Measurements from ENCODE around the gene HYOU1. TPM values are rescaled to one million over a fixed set of nuclear protein-coding genes. Genes with fewer than 3 reads are reported as not detected.

Gene HYOU1
- polyA plus RNA-seq, 1 donor (not counting 4 experiments of a cell fraction or from before 2014, with no cell fraction given) = 119 TPM

DNA sequence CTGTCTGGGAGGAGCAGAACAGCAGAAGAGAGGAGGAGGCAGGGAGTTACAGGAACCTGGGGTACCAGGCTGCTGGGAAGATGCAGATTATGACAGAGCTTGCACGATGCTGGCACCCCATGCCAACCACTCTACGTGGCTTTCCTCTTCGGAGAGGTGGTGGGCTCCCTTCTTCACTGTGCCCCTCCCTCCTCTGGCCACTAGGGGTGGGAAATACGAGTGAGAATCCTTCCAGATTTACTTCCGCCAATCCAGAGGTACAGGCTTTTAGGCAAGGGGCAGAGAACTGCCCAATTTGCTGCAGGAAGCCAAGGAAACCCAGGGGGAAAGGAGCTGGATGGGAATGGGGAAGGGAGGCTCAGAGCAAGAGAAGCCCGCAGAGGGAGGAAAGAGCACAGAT, 12.3 kb downstream of the HYOU1 start:
- no peak for FAIRE-seq
- dilution Hi-C loops (cut with MboI; ENCODE audit: extremely low pct_ligation_motif_present, low sequenced_read_pairs) = no loop called here
- no peak overlapping the region for H3K27ac ChIP-seq (ENCODE audit: control insufficient read depth, insufficient read depth, low read length)
- no peak for DNase-seq (ENCODE audit: low read depth, low spot score)
- no peaks in the 10 kb centered on the region for H3K4me1 ChIP-seq (ENCODE audit: control insufficient read depth, extremely low read depth, insufficient read depth, low read length)
- H3K36me3 ChIP-seq (ENCODE audit: control insufficient read depth in 2 of 2, extremely low read depth in 1 of 2, insufficient read depth in 2 of 2, low read length in 2 of 2) = peaks cover 32 to 45% of the 10 kb centered on the region in 2 experiments
- TF ChIP-seq EZH2 (IDR thresholded peaks at IDR 0.05; ENCODE audit: low read length) = no peak
- TF ChIP-seq, protein P1, sequence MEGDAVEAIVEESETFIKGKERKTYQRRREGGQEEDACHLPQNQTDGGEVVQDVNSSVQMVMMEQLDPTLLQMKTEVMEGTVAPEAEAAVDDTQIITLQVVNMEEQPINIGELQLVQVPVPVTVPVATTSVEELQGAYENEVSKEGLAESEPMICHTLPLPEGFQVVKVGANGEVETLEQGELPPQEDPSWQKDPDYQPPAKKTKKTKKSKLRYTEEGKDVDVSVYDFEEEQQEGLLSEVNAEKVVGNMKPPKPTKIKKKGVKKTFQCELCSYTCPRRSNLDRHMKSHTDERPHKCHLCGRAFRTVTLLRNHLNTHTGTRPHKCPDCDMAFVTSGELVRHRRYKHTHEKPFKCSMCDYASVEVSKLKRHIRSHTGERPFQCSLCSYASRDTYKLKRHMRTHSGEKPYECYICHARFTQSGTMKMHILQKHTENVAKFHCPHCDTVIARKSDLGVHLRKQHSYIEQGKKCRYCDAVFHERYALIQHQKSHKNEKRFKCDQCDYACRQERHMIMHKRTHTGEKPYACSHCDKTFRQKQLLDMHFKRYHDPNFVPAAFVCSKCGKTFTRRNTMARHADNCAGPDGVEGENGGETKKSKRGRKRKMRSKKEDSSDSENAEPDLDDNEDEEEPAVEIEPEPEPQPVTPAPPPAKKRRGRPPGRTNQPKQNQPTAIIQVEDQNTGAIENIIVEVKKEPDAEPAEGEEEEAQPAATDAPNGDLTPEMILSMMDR (optimal IDR thresholded peaks at IDR 0.05 in 1 of 3, IDR thresholded peaks at IDR 0.05 in 1 of 3, conservative IDR thresholded peaks at IDR 0.05 in 1 of 3; ENCODE audit: extremely low read depth in 1 of 3, insufficient read depth in 2 of 3, low read length in 3 of 3) = peak in 1 of 3 experiments; percentile 14
- H3K79me2 ChIP-seq (ENCODE audit: control insufficient read depth, insufficient read depth, low read length) = no peaks in the 10 kb centered on the region
- H4K20me1 ChIP-seq (ENCODE audit: control insufficient read depth, extremely low read depth, insufficient read depth, low read length) = no peaks in the 10 kb centered on the region
- H2AFZ ChIP-seq (ENCODE audit: control insufficient read depth, low read length) = no peak overlapping the region
- H3K4me3 ChIP-seq (ENCODE audit: control insufficient read depth in 2 of 3, extremely low read depth in 1 of 3, insufficient read depth in 2 of 3, low read depth in 1 of 3, low read length in 3 of 3) = no peak overlapping the region
- no peaks in the 10 kb centered on the region for H3K27me3 ChIP-seq (ENCODE audit: control insufficient read depth, extremely low read depth, insufficient read depth, low read length)
- no peaks in the 10 kb centered on the region for H3K9me3 ChIP-seq (ENCODE audit: control insufficient read depth, low read depth, low read length)
- H3K9ac ChIP-seq (ENCODE audit: control insufficient read depth, extremely low read depth, insufficient read depth, low read length) = no peak overlapping the region
- no peaks in the 10 kb centered on the region for H3K9me1 ChIP-seq (ENCODE audit: control insufficient read depth, extremely low read depth, insufficient read depth, low read length)
- H3K4me2 ChIP-seq (ENCODE audit: control insufficient read depth, extremely low read depth, insufficient read depth, low read depth, low read length) = no peak overlapping the region

DNA sequence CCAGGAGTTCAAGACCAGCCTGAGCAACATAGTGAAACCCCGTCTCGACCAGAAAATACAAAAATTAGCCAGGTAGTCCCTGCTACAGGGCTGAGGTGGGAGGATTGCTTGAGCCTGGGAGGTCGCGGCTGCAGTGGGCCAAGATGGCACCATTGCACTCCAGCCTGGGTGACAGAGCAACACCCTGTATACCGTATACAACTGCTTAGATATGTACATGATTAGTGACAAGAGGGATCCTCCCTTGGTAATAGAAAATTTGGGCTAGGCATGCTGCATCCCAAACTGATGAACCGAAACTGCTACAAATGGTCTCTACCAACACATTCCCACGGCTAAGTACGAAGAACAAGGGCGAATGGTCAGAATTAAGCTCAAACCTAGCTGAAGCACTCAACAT, 14.1 kb downstream of the HYOU1 start:
- FAIRE-seq (no peak), DNase-seq (ENCODE audit: low read depth, low spot score) (no peak)
- no peak overlapping the region for H2AFZ ChIP-seq (ENCODE audit: control insufficient read depth, low read length)
- no peaks in the 10 kb centered on the region for H4K20me1 ChIP-seq (ENCODE audit: control insufficient read depth, extremely low read depth, insufficient read depth, low read length)
- no peak overlapping the region for H3K27ac ChIP-seq (ENCODE audit: control insufficient read depth, insufficient read depth, low read length)
- H3K79me2 ChIP-seq (ENCODE audit: control insufficient read depth, insufficient read depth, low read length) = no peaks in the 10 kb centered on the region
- no peaks in the 10 kb centered on the region for H3K9me3 ChIP-seq (ENCODE audit: control insufficient read depth, low read depth, low read length)
- H3K4me3 ChIP-seq (ENCODE audit: control insufficient read depth in 2 of 3, extremely low read depth in 1 of 3, insufficient read depth in 2 of 3, low read depth in 1 of 3, low read length in 3 of 3) = no peak overlapping the region
- dilution Hi-C loops (cut with MboI; ENCODE audit: extremely low pct_ligation_motif_present, low sequenced_read_pairs) = no loop called here
- no peak overlapping the region for H3K9ac ChIP-seq (ENCODE audit: control insufficient read depth, extremely low read depth, insufficient read depth, low read length)
- H3K4me1 ChIP-seq (ENCODE audit: control insufficient read depth, extremely low read depth, insufficient read depth, low read length) = no peaks in the 10 kb centered on the region
- H3K9me1 ChIP-seq (ENCODE audit: control insufficient read depth, extremely low read depth, insufficient read depth, low read length) = no peaks in the 10 kb centered on the region
- peaks cover 16 to 30% of the 10 kb centered on the region in 2 experiments for H3K36me3 ChIP-seq (ENCODE audit: control insufficient read depth in 2 of 2, extremely low read depth in 1 of 2, insufficient read depth in 2 of 2, low read length in 2 of 2)
- no peaks in the 10 kb centered on the region for H3K27me3 ChIP-seq (ENCODE audit: control insufficient read depth, extremely low read depth, insufficient read depth, low read length)
- no peak overlapping the region for H3K4me2 ChIP-seq (ENCODE audit: control insufficient read depth, extremely low read depth, insufficient read depth, low read depth, low read length)
- TF ChIP-seq, protein P1 (optimal IDR thresholded peaks at IDR 0.05 in 1 of 3, IDR thresholded peaks at IDR 0.05 in 1 of 3, conservative IDR thresholded peaks at IDR 0.05 in 1 of 3; ENCODE audit: extremely low read depth in 1 of 3, insufficient read depth in 2 of 3, low read length in 3 of 3) = no peak
- TF ChIP-seq EZH2 (IDR thresholded peaks at IDR 0.05; ENCODE audit: low read length) = no peak
